IPS-15b (cell line): ENCODE measurements around the gene DZIP3.

Experiments used
- H3K27me3 ChIP-seq: one replicate; pipeline ENCODE4 v1.6.1; 2013; ENCODE audit warnings: low read length; ENCODE audit not compliant: control insufficient read depth, insufficient read depth
- H3K36me3 ChIP-seq: one replicate; pipeline ENCODE4 v1.6.1; 2013; ENCODE audit warnings: low read length; ENCODE audit not compliant: control insufficient read depth, insufficient read depth
- H3K4me1 ChIP-seq: one replicate; pipeline ENCODE4 v1.6.1; 2013; ENCODE audit warnings: mild to moderate bottlenecking, low read length; ENCODE audit not compliant: control insufficient read depth, insufficient read depth
- H3K4me3 ChIP-seq: one replicate; pipeline ENCODE4 v1.5.1; 2013; ENCODE audit warnings: low read depth, low read length
- H3K9ac ChIP-seq: one replicate; pipeline ENCODE4 v1.6.1; 2013; ENCODE audit warnings: low read depth, mild to moderate bottlenecking, low read length
- H3K9me3 ChIP-seq: one replicate; pipeline ENCODE4 v1.6.1; 2013; ENCODE audit warnings: mild to moderate bottlenecking, low read length; ENCODE audit not compliant: control insufficient read depth, insufficient read depth

DZIP3 gene

GRCh38 chr3:108705045-108705444 lies 115.5 kb downstream of the DZIP3 start:
- H3K4me3 ChIP-seq = no peak overlapping the region
- no peak overlapping the region for H3K9ac ChIP-seq

GRCh38 chr3:108713009-108713516 lies 123.5 kb downstream of the DZIP3 start:
- Histone ChIP-seq H3K9ac (no peak overlapping the region), H3K9me3 (no peaks in the 10 kb centered on the region), H3K4me1 (no peaks in the 10 kb centered on the region), H3K4me3 (no peak overlapping the region), H3K27me3 (no peaks in the 10 kb centered on the region), H3K36me3 (no peaks in the 10 kb centered on the region)

More at GRCh38 chr3:108705045-108705444, 115.5 kb downstream of the DZIP3 start:
- Histone ChIP-seq H3K9me3 (no peaks in the 10 kb centered on the region), H3K27me3 (no peaks in the 10 kb centered on the region), H3K4me1 (no peaks in the 10 kb centered on the region), H3K36me3 (no peaks in the 10 kb centered on the region)

- Histone ChIP-seq H3K9me3 (no peaks in the 10 kb centered on the region), H3K27me3 (no peaks in the 10 kb centered on the region), H3K4me1 (no peaks in the 10 kb centered on the region), H3K36me3 (no peaks in the 10 kb centered on the region), H3K4me3 (no peak overlapping the region), H3K9ac (no peak overlapping the region)
Measured at GRCh38 chr3:108713816-108714215, 124.3 kb downstream of the DZIP3 start.

- Histone ChIP-seq H3K4me3 (no peak overlapping the region), H3K27me3 (no peaks in the 10 kb centered on the region), H3K9ac (no peak overlapping the region), H3K9me3 (no peaks in the 10 kb centered on the region), H3K36me3 (no peaks in the 10 kb centered on the region), H3K4me1 (no peaks in the 10 kb centered on the region)
Measured at GRCh38 chr3:108718454-108718853, 128.9 kb downstream of the DZIP3 start.

GRCh38 chr3:108719178-108719806 lies 129.8 kb downstream of the DZIP3 start:
- no peak overlapping the region for H3K9ac ChIP-seq
- no peaks in the 10 kb centered on the region for H3K9me3 ChIP-seq
- H3K27me3 ChIP-seq = no peaks in the 10 kb centered on the region
- H3K4me1 ChIP-seq = no peaks in the 10 kb centered on the region
- no peak overlapping the region for H3K4me3 ChIP-seq
- H3K36me3 ChIP-seq = no peaks in the 10 kb centered on the region

- Histone ChIP-seq H3K4me1 (no peaks in the 10 kb centered on the region), H3K27me3 (no peaks in the 10 kb centered on the region), H3K9ac (no peak overlapping the region), H3K9me3 (no peaks in the 10 kb centered on the region), H3K36me3 (no peaks in the 10 kb centered on the region), H3K4me3 (no peak overlapping the region)
Measured at GRCh38 chr3:108722724-108723123, 133.2 kb downstream of the DZIP3 start.

- Histone ChIP-seq H3K4me1 (no peaks in the 10 kb centered on the region), H3K36me3 (no peaks in the 10 kb centered on the region), H3K9ac (no peak overlapping the region), H3K27me3 (no peaks in the 10 kb centered on the region), H3K4me3 (no peak overlapping the region), H3K9me3 (no peaks in the 10 kb centered on the region)
Measured at GRCh38 chr3:108724101-108724500, 134.6 kb downstream of the DZIP3 start.

GRCh38 chr3:108728105-108728504 lies 138.6 kb downstream of the DZIP3 start:
- peaks cover 2% of the 10 kb centered on the region for H3K4me1 ChIP-seq
- no peak overlapping the region for H3K9ac ChIP-seq
- H3K4me3 ChIP-seq = no peak overlapping the region
- no peaks in the 10 kb centered on the region for H3K9me3 ChIP-seq
- no peaks in the 10 kb centered on the region for H3K36me3 ChIP-seq
- H3K27me3 ChIP-seq = no peaks in the 10 kb centered on the region

- H3K4me3 ChIP-seq = no peak overlapping the region
- H3K36me3 ChIP-seq = no peaks in the 10 kb centered on the region
- no peaks in the 10 kb centered on the region for H3K27me3 ChIP-seq
- H3K4me1 ChIP-seq = peaks cover 2% of the 10 kb centered on the region
- H3K9ac ChIP-seq = no peak overlapping the region
- H3K9me3 ChIP-seq = no peaks in the 10 kb centered on the region
Measured at GRCh38 chr3:108728934-108729333, 139.4 kb downstream of the DZIP3 start.

- Histone ChIP-seq H3K36me3 (no peaks in the 10 kb centered on the region), H3K27me3 (no peaks in the 10 kb centered on the region), H3K4me3 (no peak overlapping the region), H3K9ac (no peak overlapping the region), H3K9me3 (no peaks in the 10 kb centered on the region), H3K4me1 (no peaks in the 10 kb centered on the region)
Measured at GRCh38 chr3:108736821-108737220, 147.3 kb downstream of the DZIP3 start.

- Histone ChIP-seq H3K4me1 (no peaks in the 10 kb centered on the region), H3K4me3 (no peak overlapping the region), H3K36me3 (no peaks in the 10 kb centered on the region), H3K27me3 (no peaks in the 10 kb centered on the region), H3K9ac (no peak overlapping the region), H3K9me3 (no peaks in the 10 kb centered on the region)
Measured at GRCh38 chr3:108742929-108743328, 153.4 kb downstream of the DZIP3 start.
